Stimulated activated CD4-positive, alpha-beta T cell treated with anti-CD3 and anti-CD28 coated beads, TNF-alpha, amount 100 ng/mL, for 24 hours (primary cell): ENCODE data around the gene PLEKHM2.

Source experiments
- DNase-seq, 3 experiments: peaks; one replicate each; pipeline ENCODE4 v3.0.0-alpha.2; 2020; ENCODE audit warnings: low read depth in 3 of 3

PLEKHM2 gene

GRCh38 chr1:15739259-15739658 is 55.1 kb downstream of the PLEKHM2 start:
- no peak for DNase-seq

GRCh38 chr1:15739745-15740144 is 55.6 kb downstream of the PLEKHM2 start:
- no peak for DNase-seq

- peak; percentile 29 to 71 (median 31) for DNase-seq
Measured at GRCh38 chr1:15740924-15741850, 57.1 kb downstream of the PLEKHM2 start.

- no peak for DNase-seq
Measured at GRCh38 chr1:15742339-15742801, 58.2 kb downstream of the PLEKHM2 start, which contains the start of gene TMEM82. Gene TMEM82 (plus strand): TSS chr1:15742499. CDS start chr1:15742560, 61 bp downstream.

- DNase-seq = no peak
Measured at GRCh38 chr1:15744122-15744679, 60.1 kb downstream of the PLEKHM2 start.

- DNase-seq = no peak
Measured at GRCh38 chr1:15747378-15747777, 63.3 kb downstream of the PLEKHM2 start.

GRCh38 chr1:15748264-15748663 is 64.1 kb downstream of the PLEKHM2 start:
- no peak for DNase-seq

- DNase-seq = no peak
Measured at GRCh38 chr1:15748690-15749398, 64.7 kb downstream of the PLEKHM2 start.

- DNase-seq = no peak
Measured at GRCh38 chr1:15749399-15750291, 65.5 kb downstream of the PLEKHM2 start.

- no peak for DNase-seq
Measured at GRCh38 chr1:15750924-15751323, 66.8 kb downstream of the PLEKHM2 start.

GRCh38 chr1:15751717-15752116 is 67.6 kb downstream of the PLEKHM2 start:
- no peak for DNase-seq

- no peak for DNase-seq
Measured at GRCh38 chr1:15753776-15754175, 69.7 kb downstream of the PLEKHM2 start.

- no peak for DNase-seq
Measured at GRCh38 chr1:15755021-15755645, 71.0 kb downstream of the PLEKHM2 start.

GRCh38 chr1:15755646-15756040 is 71.5 kb downstream of the PLEKHM2 start:
- DNase-seq = no peak

- DNase-seq = no peak
Measured at GRCh38 chr1:15756143-15757015, 72.3 kb downstream of the PLEKHM2 start.

GRCh38 chr1:15757016-15757543 is 73.0 kb downstream of the PLEKHM2 start:
- no peak for DNase-seq

- no peak for DNase-seq
Measured at GRCh38 chr1:15757575-15758342, 73.6 kb downstream of the PLEKHM2 start.

GRCh38 chr1:15758343-15758931 is 74.3 kb downstream of the PLEKHM2 start, which contains the start of gene FBLIM1:
Gene FBLIM1 (plus strand): TSS chr1:15758795. CDS start chr1:15764984, 6,189 bp downstream.
- DNase-seq = no peak
